Measurements from ENCODE around the gene TLR4. TPM values are rescaled to one million over a fixed set of nuclear protein-coding genes. Genes with fewer than 3 reads are reported as not detected.

The TLR4 gene
- total RNA-seq, 1 experiment from 2014 or later: not detected

DNA sequence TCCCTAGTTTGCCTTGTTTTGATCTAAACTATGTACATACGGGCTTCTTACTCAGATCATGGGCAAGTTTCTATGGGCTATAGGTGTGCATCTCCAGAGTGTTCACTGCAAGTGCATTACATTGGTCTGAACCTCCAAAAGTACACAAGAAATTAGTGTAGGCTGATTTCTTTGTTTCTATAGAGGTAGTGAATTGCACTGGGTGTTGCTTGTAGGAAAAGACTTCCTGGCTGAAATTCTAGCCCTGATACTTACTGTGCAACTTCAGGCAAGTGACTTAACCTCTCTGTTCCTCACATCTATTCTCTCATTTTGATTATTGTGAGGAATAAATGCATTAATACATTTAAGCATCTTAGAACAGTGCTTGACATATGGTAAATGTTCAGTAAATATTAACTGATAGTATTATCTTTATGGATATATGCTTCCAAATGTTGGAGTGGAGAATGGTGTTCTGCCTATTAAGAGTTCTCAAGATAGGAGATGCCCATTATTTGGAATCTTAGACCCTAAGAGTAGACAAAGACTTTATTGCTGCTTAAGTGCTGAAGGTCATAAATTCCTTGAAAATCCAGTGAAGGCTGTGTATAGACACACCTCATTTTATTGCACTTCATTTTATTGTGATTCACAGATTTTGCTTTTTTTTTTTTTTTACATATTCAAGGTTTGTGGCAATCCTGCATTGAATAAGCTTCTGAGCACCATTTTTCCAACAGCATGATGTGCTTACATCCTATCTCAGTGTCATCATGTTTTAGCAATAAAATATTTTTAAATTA lies 38.4 kb upstream of the TLR4 start:
- no peak for DNase-seq (ENCODE audit: low spot score)
- no peak for TF ChIP-seq EZH2 (IDR thresholded peaks at IDR 0.05; ENCODE audit: borderline replicate concordance, low read depth, low read length, poor library complexity, severe bottlenecking)
- TF ChIP-seq, protein P1, sequence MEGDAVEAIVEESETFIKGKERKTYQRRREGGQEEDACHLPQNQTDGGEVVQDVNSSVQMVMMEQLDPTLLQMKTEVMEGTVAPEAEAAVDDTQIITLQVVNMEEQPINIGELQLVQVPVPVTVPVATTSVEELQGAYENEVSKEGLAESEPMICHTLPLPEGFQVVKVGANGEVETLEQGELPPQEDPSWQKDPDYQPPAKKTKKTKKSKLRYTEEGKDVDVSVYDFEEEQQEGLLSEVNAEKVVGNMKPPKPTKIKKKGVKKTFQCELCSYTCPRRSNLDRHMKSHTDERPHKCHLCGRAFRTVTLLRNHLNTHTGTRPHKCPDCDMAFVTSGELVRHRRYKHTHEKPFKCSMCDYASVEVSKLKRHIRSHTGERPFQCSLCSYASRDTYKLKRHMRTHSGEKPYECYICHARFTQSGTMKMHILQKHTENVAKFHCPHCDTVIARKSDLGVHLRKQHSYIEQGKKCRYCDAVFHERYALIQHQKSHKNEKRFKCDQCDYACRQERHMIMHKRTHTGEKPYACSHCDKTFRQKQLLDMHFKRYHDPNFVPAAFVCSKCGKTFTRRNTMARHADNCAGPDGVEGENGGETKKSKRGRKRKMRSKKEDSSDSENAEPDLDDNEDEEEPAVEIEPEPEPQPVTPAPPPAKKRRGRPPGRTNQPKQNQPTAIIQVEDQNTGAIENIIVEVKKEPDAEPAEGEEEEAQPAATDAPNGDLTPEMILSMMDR (conservative IDR thresholded peaks at IDR 0.05; ENCODE audit: low read depth, low read length): no peak
- POLR2A ChIA-PET (ENCODE audit: low non-redundant PET): no interaction called here
- Histone ChIP-seq H3K4me1 (ENCODE audit: insufficient read depth, low read length, poor library complexity, severe bottlenecking) (no peaks in the 10 kb centered on the region), H3K27me3 (replicated peaks; ENCODE audit: insufficient read depth, low read depth, low read length, poor library complexity) (no peaks in the 10 kb centered on the region), H3K4me3 (ENCODE audit: low read depth, low read length, poor library complexity, severe bottlenecking) (no peak overlapping the region), H3K27ac (ENCODE audit: low read depth, low read length, poor library complexity, severe bottlenecking) (no peak overlapping the region), H3K36me3 (ENCODE audit: insufficient read depth, low read length, poor library complexity, severe bottlenecking) (no peaks in the 10 kb centered on the region), H3K9me3 (ENCODE audit: low read depth, low read length, poor library complexity, severe bottlenecking) (no peaks in the 10 kb centered on the region)
- BruUV-seq (replicated peaks): no TSS peak
- intact Hi-C loops (cut with micrococcal nuclease; ENCODE audit: unreplicated experiment): no loop called here
- CTCF ChIA-PET: no interaction called here

DNA sequence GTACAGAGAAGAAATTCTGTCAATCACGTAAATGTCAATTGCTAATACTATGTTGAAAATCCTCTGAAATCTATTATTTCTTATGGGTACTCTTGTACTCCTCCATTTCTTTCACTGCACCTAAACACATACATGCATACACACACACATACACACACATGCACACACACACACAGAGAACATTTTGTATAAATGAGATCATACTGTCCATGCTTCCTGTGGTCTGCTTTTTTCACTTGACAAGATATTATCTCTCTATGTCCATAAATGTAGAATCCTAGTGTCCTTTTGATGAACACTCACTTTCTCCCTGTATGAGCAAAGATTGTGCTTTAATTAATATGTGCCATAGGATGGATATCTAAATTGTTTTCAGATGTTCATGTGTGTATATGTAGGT lies 32.7 kb upstream of the TLR4 start:
- CTCF ChIA-PET: no interaction called here

DNA sequence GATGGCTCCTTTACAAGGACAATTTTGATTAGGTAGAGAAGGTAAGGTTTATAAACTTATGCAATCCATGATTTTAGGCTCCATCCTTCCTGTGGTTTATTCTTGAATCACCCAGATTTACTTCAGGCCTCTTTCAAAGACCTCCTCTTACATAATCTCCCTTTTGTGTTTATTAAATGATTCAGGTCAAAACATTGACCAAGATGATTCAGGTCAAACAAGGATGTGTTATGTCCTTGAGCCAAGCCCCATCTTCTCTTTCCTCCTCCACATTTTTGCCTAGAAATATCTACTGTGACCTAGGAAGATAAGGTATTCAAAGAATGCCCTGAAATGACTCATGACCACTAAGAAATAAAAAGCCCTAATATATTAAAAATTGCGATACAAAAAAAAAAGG lies 31.8 kb upstream of the TLR4 start:
- ChIA-PET CTCF (no interaction called here), POLR2A (ENCODE audit: low non-redundant PET) (no interaction called here)
- DNase-seq (ENCODE audit: low spot score): no peak
- Histone ChIP-seq H3K4me3 (ENCODE audit: low read depth, low read length, poor library complexity, severe bottlenecking) (no peak overlapping the region), H3K27me3 (replicated peaks; ENCODE audit: insufficient read depth, low read depth, low read length, poor library complexity) (no peaks in the 10 kb centered on the region), H3K27ac (ENCODE audit: low read depth, low read length, poor library complexity, severe bottlenecking) (no peak overlapping the region), H3K4me1 (ENCODE audit: insufficient read depth, low read length, poor library complexity, severe bottlenecking) (no peaks in the 10 kb centered on the region), H3K9me3 (ENCODE audit: low read depth, low read length, poor library complexity, severe bottlenecking) (no peaks in the 10 kb centered on the region), H3K36me3 (ENCODE audit: insufficient read depth, low read length, poor library complexity, severe bottlenecking) (no peaks in the 10 kb centered on the region)
- BruUV-seq (replicated peaks): no TSS peak
- intact Hi-C loops (cut with micrococcal nuclease; ENCODE audit: unreplicated experiment): no loop called here
- no peak for TF ChIP-seq EZH2 (IDR thresholded peaks at IDR 0.05; ENCODE audit: borderline replicate concordance, low read depth, low read length, poor library complexity, severe bottlenecking)
- TF ChIP-seq, protein P1 (conservative IDR thresholded peaks at IDR 0.05; ENCODE audit: low read depth, low read length): no peak

More for the DNA sequence above, 32.7 kb upstream of the TLR4 start:
- Histone ChIP-seq H3K9me3 (ENCODE audit: low read depth, low read length, poor library complexity, severe bottlenecking) (no peaks in the 10 kb centered on the region), H3K27ac (ENCODE audit: low read depth, low read length, poor library complexity, severe bottlenecking) (no peak overlapping the region), H3K4me3 (ENCODE audit: low read depth, low read length, poor library complexity, severe bottlenecking) (no peak overlapping the region), H3K27me3 (replicated peaks; ENCODE audit: insufficient read depth, low read depth, low read length, poor library complexity) (no peaks in the 10 kb centered on the region), H3K36me3 (ENCODE audit: insufficient read depth, low read length, poor library complexity, severe bottlenecking) (no peaks in the 10 kb centered on the region), H3K4me1 (ENCODE audit: insufficient read depth, low read length, poor library complexity, severe bottlenecking) (no peaks in the 10 kb centered on the region)
- no peak for DNase-seq (ENCODE audit: low spot score)
- TF ChIP-seq, protein P1 (conservative IDR thresholded peaks at IDR 0.05; ENCODE audit: low read depth, low read length): no peak
- no peak for TF ChIP-seq EZH2 (IDR thresholded peaks at IDR 0.05; ENCODE audit: borderline replicate concordance, low read depth, low read length, poor library complexity, severe bottlenecking)
- POLR2A ChIA-PET (ENCODE audit: low non-redundant PET): no interaction called here
- intact Hi-C loops (cut with micrococcal nuclease; ENCODE audit: unreplicated experiment): no loop called here
- no TSS peak for BruUV-seq (replicated peaks)

Measured in A673 (cell line).